EL (cell line): ENCODE results near the gene DAPK2.

Experiments used
- DNase-seq: peaks from one replicate; pipeline ENCODE4 v3.0.0-alpha.2; 2016

The DAPK2 gene

DNA sequence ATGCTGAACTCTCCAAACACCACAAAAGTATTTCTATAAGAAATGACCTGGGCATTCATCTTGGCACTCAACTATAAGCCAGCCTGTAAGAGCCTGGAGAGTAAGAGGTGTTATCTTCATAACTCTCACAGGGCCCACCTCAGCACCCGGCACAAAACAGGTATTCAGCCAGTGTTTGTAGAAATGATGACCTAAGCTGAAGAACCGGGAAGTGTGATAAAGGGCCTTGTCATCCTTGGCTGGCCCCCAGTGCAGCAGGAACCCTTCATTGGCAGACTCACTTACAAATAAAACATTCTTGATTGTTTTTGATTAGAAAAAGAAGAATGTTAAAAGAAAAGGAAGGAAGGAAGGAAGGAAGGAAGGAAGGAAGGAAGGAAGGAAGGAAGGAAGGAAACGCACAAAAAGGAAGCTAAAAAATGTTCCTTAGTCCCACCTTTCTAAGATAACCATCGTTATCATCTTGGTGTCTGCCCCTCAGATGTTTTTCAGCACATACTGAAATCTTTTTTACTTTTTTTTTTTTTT lies 52.1 kb downstream of the DAPK2 start:
- DNase-seq, result no peak

DNA sequence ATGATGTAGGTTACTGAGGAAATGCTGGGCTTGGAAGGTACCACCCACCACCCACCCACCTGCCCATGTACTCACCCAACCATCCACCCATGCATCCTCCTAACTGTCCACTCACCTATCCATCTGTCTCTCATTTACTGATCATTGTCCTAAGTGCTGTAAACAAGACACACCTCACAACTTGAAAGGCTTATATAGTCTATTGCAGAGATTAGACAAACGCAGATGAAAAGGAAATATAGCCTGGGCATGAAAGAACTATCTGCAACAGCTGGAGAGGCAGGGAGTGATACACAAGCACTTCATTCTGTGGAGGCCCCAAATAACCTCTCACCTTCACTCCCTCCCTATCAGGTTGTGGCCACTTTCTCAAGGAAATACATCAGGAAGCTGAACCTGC lies 54.0 kb downstream of the DAPK2 start:
- no peak for DNase-seq

DNA sequence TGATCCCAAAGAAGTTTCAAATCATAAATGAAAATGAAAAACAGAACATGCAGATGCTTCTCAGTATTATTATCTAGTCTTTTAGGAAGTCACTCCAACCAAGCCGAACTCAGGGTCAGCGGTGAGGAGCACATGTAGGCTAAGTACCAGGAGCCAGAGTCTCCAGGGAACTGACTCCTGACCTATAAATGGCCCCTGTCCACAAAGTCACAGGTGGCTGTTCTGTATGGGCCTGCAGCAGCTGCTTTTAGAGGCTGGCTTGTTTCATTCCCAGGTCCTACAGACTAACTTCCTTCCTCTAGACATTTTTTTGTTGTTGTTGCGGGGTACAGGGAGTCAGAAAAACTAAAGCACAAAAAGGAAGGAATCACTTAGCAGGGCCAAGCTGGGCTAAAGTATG lies 54.6 kb downstream of the DAPK2 start:
- DNase-seq, result no peak

DNA sequence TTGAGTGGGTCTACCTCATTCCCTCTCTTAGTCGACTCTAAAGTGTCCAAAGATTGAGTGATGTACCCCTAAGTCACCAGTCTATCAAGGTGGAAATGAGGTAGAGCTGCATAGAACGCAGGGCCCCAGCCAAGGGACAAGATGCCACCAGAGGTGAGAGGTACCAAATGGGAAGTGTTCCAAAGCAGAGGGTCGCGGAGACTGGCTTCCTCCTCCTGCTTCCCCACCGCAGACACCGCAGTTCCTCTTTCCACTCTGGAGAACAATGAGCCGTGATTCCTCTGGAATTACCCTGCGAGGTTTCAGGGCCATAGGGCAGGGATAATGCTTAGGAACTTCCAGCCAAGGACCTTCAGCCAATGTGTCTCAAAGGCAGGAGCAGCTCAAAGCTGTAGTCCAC lies 55.8 kb downstream of the DAPK2 start:
- DNase-seq, result no peak

DNA sequence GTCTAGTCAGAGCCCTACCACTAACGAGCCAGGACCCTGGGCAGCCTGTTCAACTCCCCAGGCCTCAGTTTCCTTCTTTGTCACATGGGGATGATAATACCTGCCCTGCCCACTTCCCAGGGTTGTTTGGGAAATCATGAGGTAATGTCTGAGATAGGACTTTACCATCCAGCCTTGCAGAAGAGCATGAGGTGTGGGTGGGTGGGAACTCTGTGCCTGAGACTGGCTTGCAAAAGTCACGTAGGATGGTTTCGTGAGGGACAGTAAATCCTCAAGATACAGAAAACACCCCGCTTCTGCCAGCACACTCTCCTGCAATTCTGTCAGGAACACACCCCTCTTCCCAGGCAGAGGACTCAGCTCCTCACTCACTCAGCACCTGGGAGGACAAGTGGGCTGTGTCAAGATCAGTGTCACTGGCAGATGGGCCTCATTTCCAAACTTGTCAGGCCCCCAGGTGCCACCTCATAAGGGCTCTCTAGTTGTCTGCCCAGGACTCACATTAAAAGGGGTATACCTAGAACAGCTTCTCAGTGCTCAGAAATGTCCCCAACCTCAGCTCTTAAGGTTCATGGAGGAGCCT lies 58.4 kb downstream of the DAPK2 start:
- DNase-seq, result no peak

DNA sequence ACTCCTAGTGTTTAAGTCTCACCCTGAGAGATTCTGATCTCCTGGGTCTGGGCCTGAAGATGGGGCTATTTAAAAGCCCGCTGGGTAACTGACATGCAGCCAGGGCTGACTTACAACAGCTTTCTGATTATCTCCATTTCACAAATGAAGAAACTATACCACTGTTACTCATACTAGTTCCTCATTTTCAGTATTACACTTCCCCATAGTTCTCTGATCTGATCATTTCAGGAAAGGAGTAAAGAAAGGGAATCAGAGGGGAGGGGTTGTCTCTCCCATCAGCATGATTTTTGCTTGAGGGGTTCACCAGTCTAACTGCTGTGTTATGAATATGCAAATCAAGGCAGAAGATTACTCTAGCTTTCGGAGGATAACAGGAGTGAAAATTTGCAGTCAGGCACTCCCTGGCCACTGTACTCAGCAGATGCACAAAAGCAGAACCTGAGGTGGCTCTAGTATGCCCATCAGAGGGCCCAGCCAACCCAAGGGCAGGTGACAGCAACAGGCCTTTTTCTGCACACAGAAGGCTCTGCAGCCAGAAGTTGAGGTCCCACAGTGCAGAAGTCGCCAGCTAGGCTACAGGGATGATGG lies 59.4 kb downstream of the DAPK2 start:
- no peak for DNase-seq

DNA sequence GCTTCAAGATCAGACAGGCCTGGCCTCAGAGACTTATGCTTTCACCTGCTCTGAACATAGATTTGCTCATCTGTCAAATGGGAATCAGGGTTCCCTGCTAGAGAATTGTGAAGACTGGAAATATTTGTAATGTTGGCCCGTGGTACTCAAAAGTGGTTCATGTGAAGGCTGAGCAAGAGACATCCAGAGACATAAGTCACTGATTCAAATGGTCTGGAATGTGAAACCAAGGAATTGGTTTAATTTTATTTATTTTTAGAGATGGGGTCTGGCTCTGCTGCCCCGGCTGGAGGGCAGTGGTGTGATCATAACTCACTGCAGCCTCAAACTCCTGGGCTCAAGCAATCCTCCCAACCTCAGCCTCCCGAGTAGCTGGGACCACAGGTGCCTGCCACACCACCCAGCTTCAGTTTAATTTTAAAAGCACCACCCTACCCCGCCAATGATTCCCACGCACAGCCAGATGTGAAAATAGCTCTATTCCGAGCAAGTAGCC lies 60.1 kb downstream of the DAPK2 start:
- DNase-seq, result no peak

DNA sequence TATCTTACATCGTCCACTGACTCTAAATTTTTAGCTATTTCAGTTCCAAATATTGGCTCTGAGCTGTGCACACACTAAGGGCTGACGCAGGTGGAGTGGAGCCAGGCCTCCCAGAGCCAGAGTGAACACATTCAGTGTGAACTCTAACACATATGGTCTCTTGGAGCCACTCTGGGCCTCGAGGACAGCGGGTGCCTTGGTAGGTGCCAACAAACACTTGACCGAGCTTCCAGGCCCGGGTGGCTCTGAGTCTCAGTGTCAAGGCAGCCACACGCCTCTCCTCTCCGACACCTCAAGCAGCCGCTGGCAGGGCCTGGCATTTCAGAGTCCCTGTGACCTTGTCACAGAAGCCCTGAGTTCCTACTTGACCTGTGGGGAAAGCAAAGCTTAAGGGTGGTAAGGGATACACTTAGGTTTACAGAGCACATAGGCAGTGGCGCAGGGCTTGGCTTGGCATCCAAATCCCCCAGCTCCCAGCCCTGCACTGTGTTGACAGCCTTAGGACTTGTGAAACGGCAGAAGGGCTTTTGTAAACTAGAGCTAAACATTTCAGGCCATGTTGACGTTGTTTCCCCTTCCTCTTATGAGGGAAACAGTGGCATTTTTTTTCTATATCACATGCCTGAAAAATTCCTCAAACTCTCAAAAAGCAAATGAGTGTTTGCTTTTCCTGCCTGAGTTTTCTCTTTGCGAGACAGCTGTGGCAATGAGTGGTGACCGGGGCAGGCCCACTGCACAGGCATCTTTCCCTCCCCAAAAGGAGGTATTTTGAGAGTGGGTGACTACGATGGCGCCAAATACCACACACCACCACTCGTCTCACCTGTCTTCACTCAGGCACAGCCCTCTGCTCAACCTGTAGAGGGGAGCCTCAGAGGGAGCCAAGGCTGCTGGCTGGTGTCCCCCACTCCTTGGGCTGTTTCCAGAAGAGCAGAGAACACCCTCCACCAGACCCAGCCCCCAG lies 60.8 kb downstream of the DAPK2 start:
- no peak for DNase-seq

DNA sequence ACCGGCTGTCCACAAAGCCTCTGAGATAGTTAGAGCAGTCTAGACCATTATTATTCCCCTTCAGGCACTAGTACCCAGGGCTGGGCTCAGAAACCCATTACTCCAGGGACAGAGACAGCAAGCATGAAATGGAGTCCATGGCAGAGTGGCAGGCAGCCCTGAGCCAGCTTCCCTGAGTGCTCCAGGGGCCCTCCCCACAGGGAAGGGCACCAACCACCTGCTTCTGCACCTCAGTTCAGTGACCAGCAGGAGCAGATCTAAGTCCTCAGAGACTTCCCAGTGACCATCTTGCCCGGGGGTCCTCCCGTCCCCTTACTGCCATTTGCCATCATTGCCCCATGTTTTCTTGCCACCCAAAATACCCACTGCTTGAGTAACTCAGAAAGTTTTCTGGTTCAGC lies 62.0 kb downstream of the DAPK2 start:
- no peak for DNase-seq

DNA sequence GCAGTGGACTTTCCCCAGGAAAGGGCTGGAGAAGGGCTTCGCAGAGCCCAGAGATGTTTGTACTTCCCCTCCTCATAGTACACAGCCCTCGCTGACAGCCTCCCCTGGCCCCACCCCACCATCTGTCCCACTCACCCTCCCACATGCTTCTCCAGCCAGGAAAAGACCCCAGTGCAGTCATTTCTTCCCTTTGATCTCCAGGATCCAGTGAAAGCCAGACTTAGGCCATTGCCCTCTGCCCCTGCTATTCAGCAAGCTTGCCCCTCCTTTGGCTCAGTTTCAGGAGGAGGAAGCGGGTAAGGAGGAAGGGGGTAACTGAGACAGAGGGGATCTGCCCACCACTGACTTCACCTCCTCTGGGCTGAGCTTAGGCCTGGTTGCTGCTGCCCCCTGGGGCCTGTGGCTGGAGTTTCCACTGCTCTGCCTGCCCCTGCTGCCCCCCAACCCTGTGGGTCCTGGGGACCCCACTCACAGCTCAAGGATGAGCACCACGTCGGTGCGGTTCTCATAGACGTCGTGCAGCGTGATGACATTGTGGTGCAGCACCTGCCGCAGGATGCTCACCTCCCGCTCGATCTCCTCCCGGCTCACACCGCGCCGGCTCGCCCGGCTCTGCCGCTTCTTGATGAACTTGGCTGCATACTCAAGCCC lies 63.1 kb downstream of the DAPK2 start:
- no peak for DNase-seq

DNA sequence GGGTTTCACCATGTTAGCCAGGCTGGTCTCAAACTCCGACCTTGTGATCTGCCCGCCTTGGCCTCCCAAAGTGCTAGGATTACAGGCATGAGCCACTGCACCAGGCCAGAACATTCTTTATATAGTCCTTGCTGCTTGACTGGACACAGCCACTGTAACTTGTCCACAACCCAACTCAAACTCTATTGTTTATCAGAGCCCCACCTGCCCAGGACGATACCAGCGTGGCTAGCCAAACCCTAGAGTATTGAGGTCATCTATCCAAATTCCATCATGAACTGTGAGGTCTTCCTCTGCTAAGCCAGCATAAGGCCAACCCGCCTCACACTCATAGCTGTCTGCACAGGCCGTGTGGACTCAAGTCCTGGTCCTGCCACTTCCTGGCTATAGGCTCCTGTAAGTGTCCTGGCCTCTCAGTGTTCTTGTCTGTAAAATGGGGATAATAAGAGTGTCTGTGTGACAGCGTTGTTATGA lies 63.9 kb downstream of the DAPK2 start:
- DNase-seq, result no peak

DNA sequence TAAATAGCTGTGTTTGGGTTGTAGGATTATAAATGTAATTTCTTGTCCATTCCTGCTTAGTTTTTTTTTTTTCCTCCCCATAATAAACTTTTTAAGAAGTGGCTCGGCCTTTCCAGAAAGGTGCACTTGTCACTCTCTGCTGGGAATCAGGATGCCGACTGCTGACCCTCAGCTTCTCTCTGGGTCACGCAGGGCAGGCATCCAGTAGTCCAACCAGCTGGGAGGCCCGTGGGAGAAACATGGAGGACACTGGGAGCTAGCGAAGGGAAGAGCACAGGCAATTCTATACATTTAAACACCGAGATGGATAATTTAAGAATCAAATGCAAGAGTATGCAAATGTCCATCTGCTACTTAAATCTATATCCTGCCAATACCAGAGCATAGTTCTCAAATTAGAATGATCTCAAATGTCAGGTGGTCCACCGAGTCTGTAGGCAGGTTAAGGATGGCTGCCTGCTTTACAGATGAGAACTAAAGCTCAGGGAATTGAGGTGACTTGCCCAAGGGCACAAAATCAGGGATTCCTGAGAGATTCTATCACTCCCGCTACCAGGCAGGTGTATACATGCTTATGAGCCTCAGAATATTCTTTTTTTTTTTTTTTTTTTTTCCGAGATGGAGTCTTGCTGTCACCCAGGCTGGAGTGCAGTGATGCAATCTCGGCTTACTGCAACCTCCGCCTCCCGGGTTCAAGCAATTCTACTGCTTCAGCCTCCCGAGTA lies 64.5 kb downstream of the DAPK2 start:
- DNase-seq, result no peak

DNA sequence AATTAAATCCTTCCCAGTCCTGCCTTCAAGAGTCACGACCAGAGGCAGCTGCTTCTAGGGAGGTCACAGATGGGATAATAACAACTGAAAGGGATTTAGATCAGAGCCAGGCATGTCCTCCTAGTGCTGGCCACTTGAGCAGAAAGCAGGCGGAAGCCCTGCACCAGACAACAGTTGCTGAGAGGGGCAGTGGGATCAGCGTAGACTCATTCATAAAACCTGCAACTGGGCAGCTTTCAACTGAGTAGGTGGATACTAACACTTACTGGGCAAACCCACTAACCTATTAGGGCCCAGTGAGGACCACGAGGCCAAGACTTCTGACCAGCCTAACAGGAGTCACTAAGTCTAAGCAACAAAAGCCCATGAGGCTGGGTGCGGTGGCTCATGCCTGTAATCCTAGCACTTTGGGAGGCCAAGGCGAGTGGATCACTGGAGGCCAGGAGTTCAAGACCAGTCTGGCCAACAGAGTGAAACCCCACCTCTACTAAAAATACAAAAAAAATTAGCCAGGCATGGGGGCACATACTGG lies 67.0 kb downstream of the DAPK2 start:
- DNase-seq, result no peak

DNA sequence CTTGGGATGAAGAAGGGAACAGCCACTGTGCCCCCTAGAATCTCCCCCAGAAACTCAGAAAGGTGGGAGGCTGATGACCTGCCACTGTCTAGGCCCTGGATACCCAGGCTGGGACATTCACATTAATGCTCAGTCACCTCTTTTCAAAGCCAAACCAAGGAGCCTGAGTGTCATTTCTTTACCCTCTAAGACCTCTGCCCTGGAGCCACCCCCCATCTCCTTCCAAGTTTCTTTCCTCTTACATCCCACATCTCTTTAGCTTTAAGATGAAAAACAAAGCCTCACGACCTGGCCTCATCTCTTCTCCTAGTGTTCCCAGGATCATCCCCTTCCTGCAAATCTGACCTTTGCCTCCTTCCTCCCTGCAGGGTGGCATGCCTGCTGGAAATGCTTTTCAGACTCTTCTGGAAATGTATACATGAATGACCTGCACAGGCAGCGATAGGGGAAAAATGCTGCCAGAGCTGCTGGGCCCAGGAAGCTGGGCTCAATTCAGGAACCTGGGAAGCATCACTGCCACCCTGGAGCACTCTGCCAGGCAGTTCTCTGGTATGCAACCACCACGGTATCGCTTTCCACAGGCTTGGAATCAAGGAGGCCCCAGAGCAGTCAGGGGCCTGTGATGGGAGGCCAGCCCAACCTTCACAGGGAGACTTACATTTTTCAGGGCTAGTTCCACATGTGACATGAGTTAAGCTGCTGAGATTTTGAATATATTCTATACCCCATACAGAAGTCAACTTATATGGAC lies 67.6 kb downstream of the DAPK2 start:
- no peak for DNase-seq

DNA sequence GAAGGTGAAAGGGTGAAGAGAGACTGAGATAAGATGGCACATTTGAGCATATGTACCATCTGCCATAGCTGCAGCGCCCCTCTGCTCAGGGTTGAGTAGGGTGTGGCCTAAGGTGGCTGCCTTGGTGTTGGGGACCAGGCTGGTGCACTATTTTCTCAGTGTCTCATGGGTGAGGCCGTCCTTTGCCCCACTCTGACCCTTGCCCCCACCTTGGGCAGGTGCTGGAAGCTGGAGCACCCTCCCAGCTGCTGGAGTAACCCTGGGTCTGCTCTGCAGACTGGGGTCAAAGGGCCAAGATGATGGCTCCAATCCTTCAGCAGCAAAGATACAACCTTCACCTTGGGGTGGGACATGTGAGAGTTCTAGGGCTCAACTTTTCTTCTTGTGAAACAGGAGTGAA lies 69.2 kb downstream of the DAPK2 start:
- DNase-seq, result no peak

DNA sequence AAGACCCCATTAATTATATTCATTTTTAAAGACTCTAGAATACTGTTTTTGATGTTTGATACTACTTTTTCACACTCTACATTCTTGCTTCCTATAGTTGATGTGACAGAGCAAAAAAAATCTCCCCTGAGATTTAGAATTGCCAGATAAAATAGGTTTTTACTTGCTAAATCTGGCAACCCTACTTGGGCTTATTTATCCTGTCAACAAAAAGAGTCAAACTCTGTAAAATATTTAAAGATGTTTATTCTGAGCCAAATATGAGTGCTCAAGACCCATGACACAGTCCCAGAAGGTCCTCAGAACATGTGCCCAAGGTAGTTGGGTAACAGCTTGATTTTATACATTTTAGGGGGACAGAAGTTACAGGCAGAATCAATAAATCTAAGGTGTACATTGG lies 72.3 kb downstream of the DAPK2 start:
- no peak for DNase-seq

DNA sequence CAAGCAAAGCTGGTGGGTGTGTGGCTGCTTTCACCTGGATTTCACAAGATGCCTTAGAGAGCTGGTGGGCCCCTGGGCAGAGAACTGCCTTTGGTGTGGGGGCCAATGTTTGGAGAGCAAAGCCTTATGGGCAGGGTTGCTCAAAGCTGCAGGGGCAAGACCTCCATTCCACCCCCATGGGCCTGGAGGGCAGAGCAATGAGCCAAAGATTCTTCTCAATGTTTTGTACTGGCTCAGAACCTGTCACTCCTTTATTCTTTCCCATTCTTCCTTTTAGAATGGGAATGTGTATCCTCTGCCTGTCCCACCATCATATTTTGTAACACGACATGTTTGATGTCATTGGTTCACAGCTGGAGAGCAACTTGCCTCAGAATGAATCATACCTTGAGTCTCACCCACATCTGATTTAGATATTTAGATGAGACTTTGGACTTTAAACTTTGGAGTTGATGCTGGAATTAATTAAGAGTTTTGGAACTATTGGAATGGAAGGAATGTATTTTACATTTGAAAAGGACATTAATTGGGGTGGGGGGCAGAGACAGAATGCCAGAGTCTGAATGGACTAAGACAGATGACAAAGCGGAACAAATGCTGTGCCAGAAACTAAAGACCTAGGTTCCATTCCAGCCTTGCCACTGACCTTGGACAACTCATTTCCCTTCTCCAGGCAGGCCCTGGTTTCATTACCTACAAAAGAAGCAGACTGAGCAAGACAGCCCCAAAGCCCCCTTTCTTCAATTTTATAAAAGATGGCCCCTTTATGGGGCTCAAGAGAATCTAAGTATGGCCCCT lies 72.9 kb downstream of the DAPK2 start:
- DNase-seq, result peak; percentile 68

DNA sequence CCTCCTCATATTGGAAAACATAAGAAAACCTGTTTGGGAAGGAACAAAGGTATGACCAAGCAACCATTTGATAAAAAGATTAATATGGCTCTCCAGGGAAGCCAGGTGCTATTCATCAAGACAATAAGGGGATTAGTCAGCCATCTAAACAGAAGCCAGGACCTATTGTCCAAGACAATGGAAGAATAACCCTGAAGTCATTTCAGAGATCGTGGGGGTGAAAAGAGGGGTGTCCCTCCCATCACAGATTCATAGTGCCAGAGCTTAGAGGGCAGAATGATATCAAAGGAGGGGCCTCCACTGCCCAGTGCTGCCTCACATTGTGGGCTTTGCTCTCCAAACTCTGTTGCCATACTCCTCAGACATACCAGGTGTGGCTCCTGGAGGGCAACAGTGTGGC lies 73.5 kb downstream of the DAPK2 start:
- DNase-seq, result no peak

DNA sequence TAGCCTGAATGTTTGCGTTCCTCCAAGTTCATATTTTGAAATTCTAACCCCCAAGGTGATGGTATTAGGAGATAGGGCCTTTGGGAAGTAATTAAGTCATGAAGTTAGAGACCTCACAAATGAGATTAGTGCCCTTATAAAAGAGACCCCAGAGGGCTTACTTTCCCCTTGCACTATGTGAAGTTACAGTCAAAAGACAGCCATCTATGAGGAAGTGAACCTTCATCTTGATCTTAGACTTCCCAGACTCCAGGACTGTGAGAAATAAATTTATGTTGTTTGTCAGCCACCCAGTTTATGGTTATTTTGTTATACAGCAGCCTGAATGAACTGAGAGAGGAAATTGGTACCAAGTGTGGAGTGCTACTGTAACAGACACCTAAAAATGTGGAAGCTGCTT lies 74.4 kb downstream of the DAPK2 start:
- DNase-seq, result no peak

DNA sequence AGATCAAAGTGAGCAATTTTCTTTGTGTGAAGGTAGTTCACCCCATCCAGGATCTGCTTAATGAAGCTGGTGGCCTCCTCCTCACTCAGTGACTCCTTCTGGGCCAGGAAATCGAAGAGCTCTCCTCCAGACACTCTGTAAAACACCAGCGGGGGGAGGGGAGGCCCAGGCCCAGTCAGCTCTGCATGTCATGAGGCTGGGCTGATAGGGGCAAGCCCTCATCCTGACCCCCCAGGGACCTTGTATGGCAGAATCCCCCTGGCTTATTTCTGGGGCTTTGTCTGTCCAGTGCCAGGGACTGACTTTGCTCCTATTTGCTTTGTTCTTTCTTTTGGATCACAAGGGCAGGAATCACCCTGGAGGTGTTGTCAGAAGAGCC lies 74.9 kb downstream of the DAPK2 start:
- DNase-seq, result no peak
